ENCODE measurements around the gene SCNN1G. TPM values are rescaled to one million over a fixed set of nuclear protein-coding genes. Genes with fewer than 3 reads are reported as not detected.

SCNN1G gene
- total RNA-seq, 2 experiments from 2014 or later: not detected

DNA sequence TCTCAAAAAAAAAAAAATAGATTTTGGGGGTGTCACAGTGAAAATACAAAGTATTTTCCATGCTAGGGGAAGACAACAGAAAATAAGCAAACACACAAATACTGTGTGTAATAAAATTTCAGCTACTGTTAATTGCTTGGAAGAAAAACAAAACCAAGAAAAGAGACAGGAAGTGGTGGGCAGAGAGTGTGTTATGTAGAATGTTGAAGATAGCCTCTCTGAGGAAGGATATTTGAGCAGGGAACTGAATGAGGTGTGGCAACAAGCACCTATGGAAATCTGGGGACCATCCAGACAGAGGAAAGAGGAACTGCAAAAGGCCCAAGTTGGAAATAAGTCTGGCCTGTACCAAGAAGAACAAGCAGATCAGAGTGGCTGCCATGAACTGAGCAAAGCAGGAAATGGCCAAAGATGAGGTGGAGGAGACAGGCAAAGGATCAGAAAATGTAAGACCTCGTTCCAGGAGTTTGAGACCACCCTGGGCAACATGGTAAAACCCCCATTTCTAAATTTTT, 25.5 kb upstream of the SCNN1G start:
- intact Hi-C loops (cut with micrococcal nuclease; ENCODE audit: unreplicated experiment): no loop called here
- Histone ChIP-seq H3K9me2 (ENCODE audit: insufficient read depth, low read length) (no peaks in the 10 kb centered on the region), H3K4me3 (ENCODE audit: low read depth, low read length, poor library complexity, severe bottlenecking) (no peak overlapping the region), H3K27ac (ENCODE audit: low read depth, low read length, poor library complexity, severe bottlenecking) (no peak overlapping the region), H3K4me1 (ENCODE audit: insufficient read depth, low read length, poor library complexity, severe bottlenecking) (peaks cover 9% of the 10 kb centered on the region), H4K20me1 (ENCODE audit: insufficient read depth, low read length) (no peaks in the 10 kb centered on the region), H3K79me2 (ENCODE audit: insufficient read depth, low read depth, low read length) (no peaks in the 10 kb centered on the region), H2AFZ (ENCODE audit: low read length) (peak overlapping the region; percentile 50), H3K4me2 (ENCODE audit: low read length) (no peak overlapping the region), H3K9me3 (ENCODE audit: low read length) (no peaks in the 10 kb centered on the region), H3K36me3 (ENCODE audit: insufficient read depth, low read length) (no peaks in the 10 kb centered on the region)
- DNase-seq (ENCODE audit: low spot score): peak; percentile 18
- no TSS peak for BruUV-seq (replicated peaks)
- ChIA-PET CTCF (ENCODE audit: unreplicated experiment) (no interaction called here), POLR2A (interaction anchor here (0.7 kb wide), 1 partner anchor 269 kb away, joined by 4 read pairs; no protein-coding TSS in a partner anchor)
- TF ChIP-seq, protein P1, sequence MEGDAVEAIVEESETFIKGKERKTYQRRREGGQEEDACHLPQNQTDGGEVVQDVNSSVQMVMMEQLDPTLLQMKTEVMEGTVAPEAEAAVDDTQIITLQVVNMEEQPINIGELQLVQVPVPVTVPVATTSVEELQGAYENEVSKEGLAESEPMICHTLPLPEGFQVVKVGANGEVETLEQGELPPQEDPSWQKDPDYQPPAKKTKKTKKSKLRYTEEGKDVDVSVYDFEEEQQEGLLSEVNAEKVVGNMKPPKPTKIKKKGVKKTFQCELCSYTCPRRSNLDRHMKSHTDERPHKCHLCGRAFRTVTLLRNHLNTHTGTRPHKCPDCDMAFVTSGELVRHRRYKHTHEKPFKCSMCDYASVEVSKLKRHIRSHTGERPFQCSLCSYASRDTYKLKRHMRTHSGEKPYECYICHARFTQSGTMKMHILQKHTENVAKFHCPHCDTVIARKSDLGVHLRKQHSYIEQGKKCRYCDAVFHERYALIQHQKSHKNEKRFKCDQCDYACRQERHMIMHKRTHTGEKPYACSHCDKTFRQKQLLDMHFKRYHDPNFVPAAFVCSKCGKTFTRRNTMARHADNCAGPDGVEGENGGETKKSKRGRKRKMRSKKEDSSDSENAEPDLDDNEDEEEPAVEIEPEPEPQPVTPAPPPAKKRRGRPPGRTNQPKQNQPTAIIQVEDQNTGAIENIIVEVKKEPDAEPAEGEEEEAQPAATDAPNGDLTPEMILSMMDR (conservative IDR thresholded peaks at IDR 0.05; ENCODE audit: low read length): no peak
- TF ChIP-seq EZH2phosphoT487 (IDR thresholded peaks at IDR 0.05; ENCODE audit: borderline replicate concordance, low read depth, low read length): no peak

DNA sequence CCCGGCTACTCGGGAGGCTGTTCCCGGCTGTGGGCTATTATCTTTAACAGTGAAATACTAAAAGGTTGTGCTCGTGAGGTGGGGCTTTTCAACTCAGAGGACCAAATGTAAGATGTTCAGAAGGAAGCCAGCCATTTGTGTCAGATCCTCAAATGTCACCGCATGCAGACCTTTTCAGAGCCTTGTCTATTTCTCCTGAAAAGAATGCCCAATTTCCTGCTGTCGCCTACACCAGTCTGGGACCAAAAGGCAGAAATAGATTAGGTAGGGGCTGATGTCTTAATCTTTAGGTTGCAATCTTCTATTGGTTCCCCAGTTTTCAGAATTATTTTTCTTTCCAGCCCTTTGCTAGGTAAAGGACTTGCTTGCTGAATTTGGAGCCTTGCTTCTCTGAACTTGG, 24.4 kb upstream of the SCNN1G start:
- TF ChIP-seq EZH2phosphoT487 (IDR thresholded peaks at IDR 0.05; ENCODE audit: borderline replicate concordance, low read depth, low read length): no peak
- TF ChIP-seq, protein P1 (conservative IDR thresholded peaks at IDR 0.05; ENCODE audit: low read length): no peak
- H3K36me3 ChIP-seq (ENCODE audit: insufficient read depth, low read length): no peaks in the 10 kb centered on the region
- BruUV-seq (replicated peaks): no TSS peak
- H3K27ac ChIP-seq (ENCODE audit: low read depth, low read length, poor library complexity, severe bottlenecking): no peak overlapping the region
- H4K20me1 ChIP-seq (ENCODE audit: insufficient read depth, low read length): no peaks in the 10 kb centered on the region
- no peak overlapping the region for H2AFZ ChIP-seq (ENCODE audit: low read length)
- H3K79me2 ChIP-seq (ENCODE audit: insufficient read depth, low read depth, low read length): no peaks in the 10 kb centered on the region
- peaks cover 17% of the 10 kb centered on the region for H3K4me1 ChIP-seq (ENCODE audit: insufficient read depth, low read length, poor library complexity, severe bottlenecking)
- H3K4me3 ChIP-seq (ENCODE audit: low read depth, low read length, poor library complexity, severe bottlenecking): no peak overlapping the region
- ChIA-PET POLR2A (interaction anchor here (0.7 kb wide), 1 partner anchor 26 kb away, joined by 3 read pairs; no protein-coding TSS in a partner anchor), CTCF (ENCODE audit: unreplicated experiment) (no interaction called here)
- no peaks in the 10 kb centered on the region for H3K9me3 ChIP-seq (ENCODE audit: low read length)
- no peak for DNase-seq (ENCODE audit: low spot score)
- intact Hi-C loops (cut with micrococcal nuclease; ENCODE audit: unreplicated experiment): no loop called here
- H3K4me2 ChIP-seq (ENCODE audit: low read length): no peak overlapping the region
- H3K9me2 ChIP-seq (ENCODE audit: insufficient read depth, low read length): no peaks in the 10 kb centered on the region

DNA sequence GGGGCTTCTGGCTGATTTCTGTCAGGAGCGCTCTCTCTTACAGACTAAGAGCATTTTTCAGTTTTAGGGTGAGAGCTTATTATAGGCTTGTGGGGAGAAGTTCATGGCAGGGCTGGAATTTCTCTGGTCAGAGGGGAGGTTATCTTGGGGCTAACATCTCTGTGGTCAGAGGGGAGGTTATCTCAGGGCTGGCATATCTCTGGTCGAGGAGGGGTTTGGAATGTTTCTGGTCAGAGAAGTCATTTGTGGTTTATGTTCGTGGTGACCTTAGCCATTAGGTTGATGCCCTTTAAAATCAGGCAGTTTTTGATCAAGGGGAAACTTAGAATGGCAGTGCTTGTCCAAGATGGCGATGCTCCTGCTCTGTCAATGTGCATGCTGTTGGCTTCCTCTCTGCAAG, 22.5 kb upstream of the SCNN1G start:
- no peak for TF ChIP-seq EZH2phosphoT487 (IDR thresholded peaks at IDR 0.05; ENCODE audit: borderline replicate concordance, low read depth, low read length)
- TF ChIP-seq, protein P1 (conservative IDR thresholded peaks at IDR 0.05; ENCODE audit: low read length): no peak
- no peaks in the 10 kb centered on the region for H3K9me3 ChIP-seq (ENCODE audit: low read length)
- ChIA-PET CTCF (ENCODE audit: unreplicated experiment) (no interaction called here), POLR2A (no interaction called here)
- no peaks in the 10 kb centered on the region for H3K36me3 ChIP-seq (ENCODE audit: insufficient read depth, low read length)
- intact Hi-C loops (cut with micrococcal nuclease; ENCODE audit: unreplicated experiment): no loop called here
- peaks cover 21% of the 10 kb centered on the region for H3K4me1 ChIP-seq (ENCODE audit: insufficient read depth, low read length, poor library complexity, severe bottlenecking)
- no peak overlapping the region for H3K4me3 ChIP-seq (ENCODE audit: low read depth, low read length, poor library complexity, severe bottlenecking)
- no TSS peak for BruUV-seq (replicated peaks)
- DNase-seq (ENCODE audit: low spot score): no peak
- no peak overlapping the region for H3K4me2 ChIP-seq (ENCODE audit: low read length)
- no peak overlapping the region for H2AFZ ChIP-seq (ENCODE audit: low read length)
- no peaks in the 10 kb centered on the region for H4K20me1 ChIP-seq (ENCODE audit: insufficient read depth, low read length)
- no peaks in the 10 kb centered on the region for H3K79me2 ChIP-seq (ENCODE audit: insufficient read depth, low read depth, low read length)
- H3K9me2 ChIP-seq (ENCODE audit: insufficient read depth, low read length): no peaks in the 10 kb centered on the region
- no peak overlapping the region for H3K27ac ChIP-seq (ENCODE audit: low read depth, low read length, poor library complexity, severe bottlenecking)

Data from OCI-LY7 (cell line).